ENCODE measurements around the gene TBXAS1.

- TF ChIP-seq CTCF (IDR thresholded peaks at IDR 0.05) (no peak), EP300 (IDR thresholded peaks at IDR 0.05) (no peak), POLR2AphosphoS5 (IDR thresholded peaks at IDR 0.05) (no peak)
Observed at GRCh38 chr7:140039066-140039465, 210.0 kb downstream of the TBXAS1 start.

Data from esophagus muscularis mucosa (tissue), 4 donors.